Muscle of leg (tissue), 11 donors: ENCODE measurements around the gene MSH2. TPM values are rescaled to one million over a fixed set of nuclear protein-coding genes. Genes with fewer than 3 reads are reported as not detected.
"Not testable (repeated sequence)": the region's sequence is repeated elsewhere in the genome, so short reads cannot be mapped to it uniquely, and the experiment has no call there.

Experiments used
- DNase-seq: peaks from one replicate; pipeline ENCODE4 v3.0.0; 2013
- H3K27ac ChIP-seq: one replicate; pipeline ENCODE4 v1.5.1; 2013; ENCODE audit warnings: mild to moderate bottlenecking, low read length, control low read depth
- H3K27me3 ChIP-seq: one replicate; pipeline ENCODE4 v1.6.1; 2013; ENCODE audit warnings: low read length; ENCODE audit not compliant: control insufficient read depth, insufficient read depth
- H3K36me3 ChIP-seq: one replicate; pipeline ENCODE4 v1.6.1; 2013; ENCODE audit warnings: low read length; ENCODE audit not compliant: control insufficient read depth, insufficient read depth
- H3K4me1 ChIP-seq: one replicate; pipeline ENCODE4 v1.6.1; 2013; ENCODE audit warnings: low read length; ENCODE audit not compliant: control insufficient read depth, insufficient read depth
- H3K4me3 ChIP-seq: one replicate; pipeline ENCODE4 v1.5.1; 2013; ENCODE audit warnings: low read length, control low read depth
- H3K9me3 ChIP-seq: replicated peaks from 2 replicates; pipeline ENCODE4 v1.6.1; 2013; ENCODE audit warnings: low read depth, low read length; ENCODE audit not compliant: control insufficient read depth
- WGBS: methylation state at CpG from one replicate; pipeline ENCODE4 v1.1.5; 2013; ENCODE audit warnings: missing lambda C conversion rate; ENCODE audit not compliant: insufficient coverage; 5-methylcytosine and 5-hydroxymethylcytosine counted together
- polyA plus RNA-seq, 8 donors: library from polyadenylated mRNA; unstranded; fragments of 120-200 nt; gene quantifications; one replicate each; pipeline versions ENCODE4 v1.2.1 to v1.2.3, GENCODE V29; 2013; ENCODE audit warnings: inconsistent platforms in 1 of 8, low replicate concordance in 1 of 8; ENCODE audit not compliant: insufficient read length in 8 of 8, insufficient read depth in 1 of 8
- total RNA-seq: library from RNA; stranded (reverse); fragments of 120-200 nt; gene quantifications from one replicate; pipeline ENCODE4 v1.2.4, GENCODE V29; 2013

MSH2 gene
- total and polyA plus RNA-seq, 9 donors: 22.6 to 39.4 (median 28.7) TPM

DNA sequence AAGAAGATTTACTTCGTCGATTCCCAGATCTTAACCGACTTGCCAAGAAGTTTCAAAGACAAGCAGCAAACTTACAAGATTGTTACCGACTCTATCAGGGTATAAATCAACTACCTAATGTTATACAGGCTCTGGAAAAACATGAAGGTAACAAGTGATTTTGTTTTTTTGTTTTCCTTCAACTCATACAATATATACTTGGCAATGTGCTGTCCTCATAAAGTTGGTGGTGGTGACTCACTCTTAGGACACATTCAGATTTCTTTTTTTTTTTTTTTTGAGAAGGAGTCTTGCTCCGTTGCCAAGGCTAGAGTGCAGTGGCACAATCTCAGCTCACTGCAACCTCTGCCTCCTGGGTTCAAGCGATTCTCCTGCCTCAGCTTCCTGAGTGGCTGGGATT lies 26.8 kb downstream of the MSH2 start:
- no peaks in the 10 kb centered on the region for H3K4me1 ChIP-seq
- no peak for DNase-seq
- H3K27me3 ChIP-seq: no peaks in the 10 kb centered on the region
- H3K27ac ChIP-seq: no peak overlapping the region
- no peak overlapping the region for H3K4me3 ChIP-seq
- no peaks in the 10 kb centered on the region for H3K9me3 ChIP-seq
- H3K36me3 ChIP-seq: peaks cover 19% of the 10 kb centered on the region
- WGBS: 90% methylated on average over 2 of the region's 6 CpGs

DNA sequence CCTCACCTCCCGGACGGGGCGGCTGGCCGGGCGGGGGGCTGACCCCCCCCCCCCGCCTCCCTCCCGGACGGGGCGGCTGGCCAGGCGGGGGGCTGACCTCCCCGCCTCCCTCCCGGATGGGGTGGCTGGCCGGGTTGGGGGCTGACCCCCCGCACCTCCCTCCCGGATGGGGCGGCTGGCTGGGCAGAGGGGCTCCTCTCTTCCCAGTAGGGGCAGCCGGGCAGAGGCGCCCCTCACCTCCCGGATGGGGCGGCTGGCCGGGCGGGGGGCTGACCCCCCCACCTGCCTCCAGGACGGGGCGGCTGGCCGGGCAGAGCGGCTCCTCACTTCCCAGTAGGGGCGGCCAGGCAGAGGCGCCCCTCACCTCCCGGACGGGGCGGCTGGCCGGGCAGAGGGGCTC lies 30.1 kb downstream of the MSH2 start:
- H3K36me3 ChIP-seq: peaks cover 20% of the 10 kb centered on the region
- H3K27me3 ChIP-seq, H3K4me3 ChIP-seq, H3K9me3 ChIP-seq, DNase-seq, H3K27ac ChIP-seq, H3K4me1 ChIP-seq: not testable (repeated sequence)
- 94% methylated on average over 15 of the region's 32 CpGs for WGBS

DNA sequence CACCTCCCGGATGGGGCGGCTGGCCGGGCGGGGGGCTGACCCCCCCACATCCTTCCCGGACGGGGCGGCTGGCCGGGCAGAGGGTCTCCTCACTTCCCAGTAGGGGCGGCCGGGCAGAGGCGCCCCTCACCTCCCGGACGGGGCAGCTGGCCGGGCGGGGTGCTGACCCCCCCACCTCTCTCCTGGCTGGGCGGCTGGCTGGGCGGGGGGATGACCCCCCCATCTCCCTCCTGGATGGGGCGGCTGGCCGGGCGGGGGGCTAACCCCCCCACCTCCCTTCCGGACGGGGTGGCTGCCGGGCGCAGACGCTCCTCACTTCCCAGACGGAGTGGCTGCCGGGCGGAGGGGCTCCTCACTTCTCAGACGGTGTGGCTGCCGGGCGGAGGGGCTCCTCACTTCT lies 30.5 kb downstream of the MSH2 start:
- H3K4me3 ChIP-seq, H3K27ac ChIP-seq, H3K27me3 ChIP-seq, H3K9me3 ChIP-seq, DNase-seq, H3K4me1 ChIP-seq: not testable (repeated sequence)
- H3K36me3 ChIP-seq: peaks cover 20% of the 10 kb centered on the region
- WGBS: 99% methylated on average over 10 of the region's 31 CpGs

DNA sequence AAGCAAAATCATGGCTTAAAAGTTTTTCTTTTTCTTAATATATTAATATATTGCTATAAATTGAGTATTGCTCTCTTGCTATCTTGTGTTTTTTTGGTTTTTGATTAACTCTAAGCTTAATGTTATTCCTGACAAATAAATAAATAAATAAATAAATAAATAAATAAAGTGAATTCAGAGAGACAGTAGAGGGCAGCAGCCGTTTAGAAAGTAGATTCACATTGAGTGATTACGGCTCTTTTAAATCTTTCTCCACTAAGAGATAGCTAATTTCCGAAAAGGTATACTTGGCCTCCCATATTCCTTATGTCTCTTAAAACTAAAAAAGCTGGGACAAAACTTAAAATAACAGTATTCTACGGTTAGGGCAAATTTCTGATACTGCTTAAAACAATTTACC lies 34.3 kb downstream of the MSH2 start:
- no CpG with 5 or more reads among the region's 4 CpGs for WGBS

DNA sequence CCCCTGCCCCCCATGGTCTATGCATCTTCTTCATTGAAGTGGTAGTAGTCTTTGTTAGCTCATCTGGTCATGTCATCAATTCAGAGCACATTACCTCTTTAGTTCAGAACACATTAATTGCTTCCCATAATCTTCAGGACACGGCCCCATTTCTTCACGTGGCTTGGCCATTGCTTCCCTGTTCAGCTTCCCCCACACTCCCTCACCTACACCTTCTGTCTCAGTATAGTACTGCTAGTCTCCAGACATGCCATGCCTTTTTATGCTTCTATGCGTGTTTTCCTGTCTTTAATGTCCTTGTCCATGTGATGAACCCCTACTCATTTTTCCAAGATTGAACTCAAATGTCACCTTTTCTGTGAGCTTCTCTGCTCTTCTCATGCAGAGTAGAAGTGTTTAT lies 35.1 kb downstream of the MSH2 start:
- H3K27ac ChIP-seq: no peak overlapping the region
- 80% methylated on average over 2 of the region's 3 CpGs for WGBS
- no peak for DNase-seq
- H3K9me3 ChIP-seq: no peaks in the 10 kb centered on the region
- no peaks in the 10 kb centered on the region for H3K27me3 ChIP-seq
- no peak overlapping the region for H3K4me3 ChIP-seq
- no peaks in the 10 kb centered on the region for H3K4me1 ChIP-seq
- H3K36me3 ChIP-seq: peaks cover 4% of the 10 kb centered on the region

More for the DNA sequence above, 34.3 kb downstream of the MSH2 start:
- H3K4me1 ChIP-seq: no peaks in the 10 kb centered on the region
- H3K4me3 ChIP-seq: no peak overlapping the region
- peaks cover 4% of the 10 kb centered on the region for H3K36me3 ChIP-seq
- no peaks in the 10 kb centered on the region for H3K9me3 ChIP-seq
- peak; percentile 48 for DNase-seq
- H3K27me3 ChIP-seq: no peaks in the 10 kb centered on the region
- no peak overlapping the region for H3K27ac ChIP-seq

DNA sequence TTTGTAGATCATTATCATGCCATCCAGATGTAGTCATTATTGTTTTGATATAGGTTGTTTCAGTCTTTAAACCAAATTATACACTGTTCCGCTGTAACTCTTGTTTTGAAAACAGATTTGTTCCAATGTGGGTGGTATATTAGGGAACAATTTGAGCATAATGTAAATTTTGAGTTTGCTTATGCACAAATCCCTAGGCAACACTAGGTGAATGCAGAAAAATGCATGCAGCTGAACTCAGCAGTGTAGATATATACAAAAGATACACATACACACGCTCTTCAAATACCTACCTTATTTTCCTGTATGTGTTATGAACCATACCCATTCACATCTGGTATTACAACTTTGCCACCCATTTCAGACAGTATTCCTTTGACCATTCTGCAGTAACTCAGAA lies 35.8 kb downstream of the MSH2 start:
- H3K36me3 ChIP-seq: peaks cover 4% of the 10 kb centered on the region
- no peak overlapping the region for H3K4me3 ChIP-seq
- H3K27me3 ChIP-seq: no peaks in the 10 kb centered on the region
- H3K27ac ChIP-seq: no peak overlapping the region
- WGBS: no CpG with 5 or more reads among the region's 2 CpGs
- no peak for DNase-seq
- no peaks in the 10 kb centered on the region for H3K9me3 ChIP-seq
- no peaks in the 10 kb centered on the region for H3K4me1 ChIP-seq

DNA sequence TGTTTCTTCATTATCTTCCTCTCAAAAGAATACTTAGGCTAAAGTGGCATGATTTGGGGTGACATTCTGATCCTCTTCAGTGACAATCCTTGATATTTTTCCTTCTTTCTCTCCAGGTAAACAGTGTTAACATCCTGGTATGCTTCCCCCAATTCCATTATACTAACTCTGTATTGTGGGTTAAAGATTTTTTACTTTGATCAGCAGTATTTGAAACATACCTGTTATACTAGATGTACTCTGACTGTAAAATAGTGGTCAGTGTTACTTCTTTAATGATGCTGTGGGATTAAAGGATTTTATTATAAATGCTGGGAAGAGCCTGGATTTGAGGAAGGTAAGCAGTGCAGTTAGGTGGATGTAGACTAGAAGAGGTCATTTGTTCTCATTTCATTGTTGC lies 48.8 kb downstream of the MSH2 start:
- DNase-seq: no peak
- no peak overlapping the region for H3K27ac ChIP-seq
- H3K27me3 ChIP-seq: no peaks in the 10 kb centered on the region
- H3K4me3 ChIP-seq: no peak overlapping the region
- no peaks in the 10 kb centered on the region for H3K9me3 ChIP-seq
- H3K4me1 ChIP-seq: no peaks in the 10 kb centered on the region
- peaks cover 14% of the 10 kb centered on the region for H3K36me3 ChIP-seq

DNA sequence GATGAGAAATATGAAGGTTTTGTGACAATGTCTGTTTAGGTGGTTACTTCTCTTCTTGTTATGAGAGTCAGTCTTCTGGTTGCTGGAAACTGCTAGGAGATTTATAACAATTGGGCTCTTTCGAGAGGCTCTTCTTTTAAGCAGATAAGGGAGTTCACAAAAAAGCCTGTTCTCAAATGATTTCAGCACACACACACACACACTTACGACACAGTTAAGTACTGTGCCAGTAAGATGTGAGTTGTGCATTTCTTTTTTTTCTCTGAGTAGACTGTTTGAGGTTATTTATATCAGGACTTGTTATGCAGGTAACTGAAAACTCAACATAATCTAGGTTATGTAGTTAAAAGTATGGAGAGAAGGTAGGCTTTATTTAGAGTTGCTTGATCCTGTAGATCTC lies 49.8 kb downstream of the MSH2 start:
- H3K4me3 ChIP-seq: no peak overlapping the region
- no CpG with 5 or more reads among the region's 2 CpGs for WGBS
- H3K4me1 ChIP-seq: no peaks in the 10 kb centered on the region
- H3K9me3 ChIP-seq: no peaks in the 10 kb centered on the region
- no peaks in the 10 kb centered on the region for H3K27me3 ChIP-seq
- peaks cover 9% of the 10 kb centered on the region for H3K36me3 ChIP-seq
- H3K27ac ChIP-seq: no peak overlapping the region
- DNase-seq: no peak

DNA sequence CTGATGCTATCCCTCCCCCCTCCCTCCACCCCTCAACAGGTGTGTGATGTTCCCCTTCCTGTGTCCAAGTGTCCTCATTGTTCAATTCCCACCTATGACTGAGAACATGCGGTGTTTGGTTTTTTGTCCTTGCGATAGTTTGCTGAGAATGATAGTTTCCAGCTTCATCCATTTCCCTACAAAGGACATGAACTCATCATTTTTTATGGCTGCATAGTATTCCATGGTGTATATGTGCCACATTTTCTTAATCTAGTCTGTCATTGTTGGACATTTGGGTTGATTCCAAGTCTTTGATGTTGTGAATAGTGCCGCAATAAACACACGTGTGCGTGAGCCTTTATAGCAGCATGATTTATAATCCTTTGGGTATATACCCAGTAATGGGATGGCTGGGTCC lies 51.9 kb downstream of the MSH2 start:
- not testable (repeated sequence) for H3K4me1 ChIP-seq, H3K27me3 ChIP-seq, H3K9me3 ChIP-seq, DNase-seq, H3K27ac ChIP-seq, H3K36me3 ChIP-seq, H3K4me3 ChIP-seq
- WGBS: no CpG with 5 or more reads among the region's 5 CpGs

DNA sequence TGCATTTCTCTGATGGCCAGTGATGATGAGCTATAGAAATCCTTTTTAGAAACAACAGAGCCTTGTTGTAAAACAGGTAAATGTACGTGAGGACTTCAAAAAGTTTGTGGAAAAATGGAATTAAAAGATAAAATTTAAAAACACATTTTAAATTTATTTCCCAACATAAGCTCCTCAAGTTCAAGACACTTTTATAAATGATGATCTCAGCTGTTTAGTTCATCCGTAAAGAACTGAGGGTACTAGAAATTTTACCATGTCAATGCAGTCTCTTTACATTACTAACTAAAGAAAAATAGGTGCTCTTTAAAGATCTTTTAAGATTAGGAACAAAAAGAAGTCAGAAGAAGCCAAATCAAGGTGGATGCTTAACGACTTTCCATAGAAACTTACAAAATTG lies 52.5 kb downstream of the MSH2 start:
- no peaks in the 10 kb centered on the region for H3K4me1 ChIP-seq
- H3K4me3 ChIP-seq: no peak overlapping the region
- no peaks in the 10 kb centered on the region for H3K9me3 ChIP-seq
- DNase-seq: no peak
- no peaks in the 10 kb centered on the region for H3K27me3 ChIP-seq
- 100% methylated on average over 1 of the region's 3 CpGs for WGBS
- H3K36me3 ChIP-seq: peaks cover 6% of the 10 kb centered on the region
- H3K27ac ChIP-seq: no peak overlapping the region

DNA sequence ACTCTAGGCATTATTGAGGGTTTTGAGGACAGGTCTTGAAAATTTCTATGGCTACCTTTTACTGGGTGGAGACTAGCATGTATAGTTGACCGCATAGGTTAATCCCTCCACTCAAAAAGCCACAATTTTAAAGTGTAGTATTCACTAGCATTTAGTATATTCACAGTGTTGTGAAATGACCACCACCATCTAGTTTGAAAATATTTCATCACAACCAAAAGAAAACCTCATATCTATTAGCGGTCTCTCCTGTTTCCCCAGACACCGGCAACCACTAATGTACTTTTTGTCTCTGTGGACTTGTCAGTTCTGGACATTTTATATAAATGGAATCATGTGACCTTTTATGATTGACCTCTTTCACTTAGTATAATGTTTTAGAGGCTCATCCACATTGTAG lies 53.9 kb downstream of the MSH2 start:
- no peak overlapping the region for H3K4me3 ChIP-seq
- no CpG with 5 or more reads among the region's 3 CpGs for WGBS
- H3K36me3 ChIP-seq: peaks cover 4% of the 10 kb centered on the region

More for the DNA sequence above, 53.9 kb downstream of the MSH2 start:
- Histone ChIP-seq H3K4me1 (no peaks in the 10 kb centered on the region), H3K27me3 (no peaks in the 10 kb centered on the region), H3K27ac (no peak overlapping the region), H3K9me3 (no peaks in the 10 kb centered on the region)
- DNase-seq: no peak
